ENCODE results near the gene GPR18. TPM values are rescaled to one million over a fixed set of nuclear protein-coding genes. Genes with fewer than 3 reads are reported as not detected.

GPR18 gene, protein sequence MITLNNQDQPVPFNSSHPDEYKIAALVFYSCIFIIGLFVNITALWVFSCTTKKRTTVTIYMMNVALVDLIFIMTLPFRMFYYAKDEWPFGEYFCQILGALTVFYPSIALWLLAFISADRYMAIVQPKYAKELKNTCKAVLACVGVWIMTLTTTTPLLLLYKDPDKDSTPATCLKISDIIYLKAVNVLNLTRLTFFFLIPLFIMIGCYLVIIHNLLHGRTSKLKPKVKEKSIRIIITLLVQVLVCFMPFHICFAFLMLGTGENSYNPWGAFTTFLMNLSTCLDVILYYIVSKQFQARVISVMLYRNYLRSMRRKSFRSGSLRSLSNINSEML
- not detected in 2 replicates for total RNA-seq (2014; rRNA removed; shearing (Covaris generic))

DNA sequence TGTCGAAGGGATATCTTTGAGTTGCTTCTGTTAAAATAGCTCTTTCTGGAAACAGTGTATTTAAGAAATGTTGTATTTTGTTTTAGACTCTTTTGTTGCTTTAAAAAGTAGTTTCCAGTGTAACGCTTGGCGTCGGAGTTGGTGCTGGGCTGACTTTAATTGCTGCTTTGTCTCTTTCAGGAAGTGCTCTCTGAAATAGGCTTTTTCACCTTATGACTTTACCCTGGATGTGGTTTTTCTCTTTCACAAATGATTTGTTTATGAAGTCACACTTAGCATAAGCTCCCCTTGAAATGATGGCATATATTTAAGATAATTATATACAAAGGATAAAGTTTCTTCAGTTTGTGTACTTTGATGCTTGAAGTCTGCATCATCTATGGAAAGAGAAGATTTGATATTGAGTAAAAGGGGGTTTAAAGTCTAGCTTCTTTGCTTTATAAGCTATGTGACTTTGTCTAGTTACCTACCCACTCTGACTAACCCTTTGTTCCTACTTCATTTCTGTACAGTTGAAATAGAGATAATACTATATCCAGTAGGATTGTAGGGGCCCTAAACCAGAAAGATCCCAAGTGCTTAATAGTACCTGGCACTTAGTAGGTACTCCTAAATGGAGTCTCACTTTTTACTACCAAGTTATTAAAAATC is at the start of gene GPR18:
GPR18 (minus strand) TSS at position 170 of the 651 bp plus-strand sequence. CDS start 2,507 bp downstream, outside the sequence.
- DNase-seq (ENCODE audit: low read depth in 1 of 2, low spot score in 2 of 2): no peak
- Histone ChIP-seq H3K27ac (no peak within 1 kb of the TSS), H3K9me3 (replicated peaks) (no peaks in the 10 kb centered on the region), H3K4me1 (replicated peaks) (no peaks in the 10 kb centered on the region), H3K36me3 (peaks cover 18% of the 10 kb centered on the region), H3K4me3 (no peak within 1 kb of the TSS), H3K27me3 (replicated peaks) (no peaks in the 10 kb centered on the region)

- peaks cover 5% of the 10 kb centered on the region; the same call in 1 of the 2 replicates for H3K9me3 ChIP-seq (replicated peaks)
- H3K27me3 ChIP-seq (replicated peaks): no peaks in the 10 kb centered on the region
- H3K36me3 ChIP-seq: peaks cover 11% of the 10 kb centered on the region; the same call in 1 of the 2 replicates
- H3K4me1 ChIP-seq (replicated peaks): peaks cover 66% of the 10 kb centered on the region
- H3K27ac ChIP-seq: peak overlapping the region; percentile 61
- DNase-seq (ENCODE audit: low read depth in 1 of 2, low spot score in 2 of 2): peak; percentile 97
- H3K4me3 ChIP-seq: no peak overlapping the region
Measured at GRCh38 chr13:99307648-99308339, 49.6 kb upstream of the GPR18 start.

- DNase-seq (ENCODE audit: low read depth in 1 of 2, low spot score in 2 of 2): peak in 1 of 2 experiments; percentile 91
- Histone ChIP-seq H3K27ac (peak within 1 kb of the TSS; percentile 61), H3K4me1 (replicated peaks) (peaks cover 63% of the 10 kb centered on the region), H3K9me3 (replicated peaks) (peaks cover 5% of the 10 kb centered on the region; the same call in 1 of the 2 replicates), H3K27me3 (replicated peaks) (no peaks in the 10 kb centered on the region), H3K36me3 (peaks cover 11% of the 10 kb centered on the region; the same call in 1 of the 2 replicates), H3K4me3 (no peak within 1 kb of the TSS)
Measured at GRCh38 chr13:99307247-99307646, 49.1 kb upstream of the GPR18 start, which contains the start of gene GPR183. GPR183 (minus strand) TSS chr13:99307399; CDS start chr13:99296145, 11,254 bp downstream.

DNA sequence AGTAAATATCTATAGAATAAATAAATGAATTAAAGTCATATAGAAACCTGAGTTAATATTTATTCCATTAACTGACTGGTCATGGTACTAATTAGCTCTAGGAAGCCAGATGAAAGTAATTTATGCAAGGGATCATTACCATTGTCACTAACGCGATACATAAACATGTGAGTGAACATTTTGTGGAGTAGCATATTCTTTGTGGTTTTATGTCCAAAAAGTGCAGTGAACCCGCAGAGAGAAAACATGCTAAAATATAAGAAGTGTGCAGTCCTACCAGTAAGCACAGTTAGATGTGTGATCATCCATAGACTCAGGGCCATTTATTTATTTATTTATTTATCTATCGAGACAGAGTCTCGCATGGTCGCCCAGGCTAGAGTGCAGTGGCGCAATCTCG is 47.4 kb upstream of the GPR18 start:
- Histone ChIP-seq H3K27ac (no peak overlapping the region), H3K9me3 (replicated peaks) (peaks cover 5% of the 10 kb centered on the region; the same call in 1 of the 2 replicates), H3K27me3 (replicated peaks) (no peaks in the 10 kb centered on the region), H3K4me1 (replicated peaks) (peaks cover 47% of the 10 kb centered on the region), H3K4me3 (no peak overlapping the region), H3K36me3 (peaks cover 11% of the 10 kb centered on the region; the same call in 1 of the 2 replicates)
- no peak for DNase-seq (ENCODE audit: low read depth in 1 of 2, low spot score in 2 of 2)

- Histone ChIP-seq H3K9me3 (replicated peaks) (peaks cover 5% of the 10 kb centered on the region; the same call in 1 of the 2 replicates), H3K27me3 (replicated peaks) (no peaks in the 10 kb centered on the region), H3K4me3 (no peak overlapping the region), H3K36me3 (peaks cover 11% of the 10 kb centered on the region; the same call in 1 of the 2 replicates), H3K4me1 (replicated peaks) (peaks cover 43% of the 10 kb centered on the region), H3K27ac (no peak overlapping the region)
- no peak for DNase-seq (ENCODE audit: low read depth in 1 of 2, low spot score in 2 of 2)
Measured at GRCh38 chr13:99305158-99305557, 47.0 kb upstream of the GPR18 start.

DNA sequence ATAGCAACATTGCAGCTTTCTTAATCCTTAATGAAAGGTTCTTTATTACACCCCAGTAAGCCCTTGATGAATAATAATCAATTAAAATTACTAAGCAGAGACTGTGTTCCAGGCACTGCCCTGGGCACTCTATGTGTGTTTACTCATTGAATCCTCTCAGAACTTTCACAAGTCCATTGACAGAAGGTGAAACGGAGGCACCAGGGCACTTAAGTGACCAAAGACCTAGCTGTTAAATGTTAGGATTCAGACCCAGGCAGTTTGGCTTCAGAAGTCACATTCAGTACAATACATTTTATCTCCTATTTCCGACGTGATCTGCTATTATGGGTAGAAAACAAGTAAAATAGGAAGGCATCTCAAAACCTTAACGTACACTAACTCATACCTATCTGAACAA is 46.4 kb upstream of the GPR18 start:
- H3K36me3 ChIP-seq: peaks cover 9% of the 10 kb centered on the region; the same call in 1 of the 2 replicates
- no peak for DNase-seq (ENCODE audit: low read depth in 1 of 2, low spot score in 2 of 2)
- peaks cover 4% of the 10 kb centered on the region; the same call in 1 of the 2 replicates for H3K9me3 ChIP-seq (replicated peaks)
- H3K27me3 ChIP-seq (replicated peaks): no peaks in the 10 kb centered on the region
- H3K4me3 ChIP-seq: no peak overlapping the region
- no peak overlapping the region for H3K27ac ChIP-seq
- H3K4me1 ChIP-seq (replicated peaks): peaks cover 36% of the 10 kb centered on the region

DNA sequence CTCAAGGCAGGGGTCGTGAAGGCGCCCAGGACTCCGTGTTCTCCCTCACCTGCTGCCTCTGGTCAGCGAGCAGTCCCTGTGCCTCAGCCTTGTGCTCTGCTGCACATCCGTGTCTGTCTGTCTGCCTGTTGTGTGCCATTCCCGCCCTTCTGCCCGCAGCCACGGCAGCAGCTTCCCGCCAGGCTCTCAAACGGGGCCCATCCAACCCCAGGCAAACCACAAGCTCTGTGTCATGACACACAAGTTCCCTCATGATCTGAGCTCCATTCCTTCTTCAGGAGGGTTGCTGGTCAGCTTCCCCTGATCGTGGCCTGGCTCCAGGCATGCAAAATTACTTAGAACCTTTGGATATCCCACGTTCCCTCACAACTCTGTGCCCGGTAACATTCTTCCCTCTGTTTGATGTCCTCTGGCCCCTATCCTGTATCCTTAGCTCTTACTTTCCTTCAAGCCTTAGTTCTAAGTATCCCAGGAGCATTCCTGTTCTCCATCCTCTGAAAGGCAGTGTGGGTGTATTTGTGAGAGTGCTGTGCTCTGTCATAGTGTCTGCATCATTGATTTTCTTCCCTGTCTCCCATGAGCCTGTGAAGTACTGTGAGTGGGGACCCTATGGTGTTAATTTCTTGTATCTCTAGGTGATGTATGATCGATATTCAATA is 45.8 kb upstream of the GPR18 start:
- Histone ChIP-seq H3K4me1 (replicated peaks) (peaks cover 31% of the 10 kb centered on the region), H3K27me3 (replicated peaks) (no peaks in the 10 kb centered on the region), H3K27ac (no peak overlapping the region), H3K4me3 (no peak overlapping the region), H3K9me3 (replicated peaks) (peaks cover 3% of the 10 kb centered on the region; the same call in 1 of the 2 replicates), H3K36me3 (peaks cover 4% of the 10 kb centered on the region; the same call in 1 of the 2 replicates)
- DNase-seq (ENCODE audit: low read depth in 1 of 2, low spot score in 2 of 2): no peak

GRCh38 chr13:99302637-99303505 is 44.7 kb upstream of the GPR18 start:
- Histone ChIP-seq H3K36me3 (no peaks in the 10 kb centered on the region), H3K27me3 (replicated peaks) (no peaks in the 10 kb centered on the region), H3K9me3 (replicated peaks) (no peaks in the 10 kb centered on the region), H3K4me1 (replicated peaks) (peaks cover 20% of the 10 kb centered on the region), H3K27ac (no peak overlapping the region), H3K4me3 (no peak overlapping the region)
- DNase-seq (ENCODE audit: low read depth in 1 of 2, low spot score in 2 of 2): no peak

DNA sequence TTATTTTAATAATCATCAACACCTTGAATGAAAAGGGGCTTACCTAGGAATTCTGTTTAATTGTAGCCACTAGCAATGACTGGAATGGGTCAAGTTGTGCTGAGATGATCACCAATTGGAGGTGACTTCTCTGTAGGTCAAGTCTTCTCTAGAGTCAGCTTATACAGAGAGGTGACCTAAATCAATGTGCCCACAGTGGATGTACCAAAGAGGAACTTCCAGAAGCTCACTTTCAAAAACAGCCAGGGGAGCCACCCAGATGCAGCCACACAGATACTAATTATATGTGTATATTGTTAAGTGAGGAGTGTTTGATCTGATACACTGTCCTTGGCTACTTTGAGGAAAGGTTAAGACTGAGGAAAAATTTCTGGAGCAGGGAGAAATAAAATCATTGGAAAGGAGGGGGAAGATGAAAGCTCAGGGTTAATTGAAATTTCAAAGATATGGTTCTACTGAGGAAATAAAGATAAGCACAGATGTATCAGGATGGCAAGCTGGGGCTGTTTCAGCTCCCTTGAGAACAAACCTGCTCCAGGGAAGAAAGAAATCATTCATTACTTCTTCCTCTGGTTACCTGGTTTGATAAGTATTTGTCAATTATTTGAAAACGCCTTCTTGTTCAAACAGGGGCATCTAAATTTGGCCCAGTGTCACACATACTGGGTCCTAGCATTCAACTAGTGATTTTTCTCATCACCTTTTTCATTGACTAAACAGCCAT is 43.9 kb upstream of the GPR18 start:
- H3K9me3 ChIP-seq (replicated peaks): no peaks in the 10 kb centered on the region
- H3K36me3 ChIP-seq: no peaks in the 10 kb centered on the region
- peaks cover 12% of the 10 kb centered on the region for H3K4me1 ChIP-seq (replicated peaks)

DNA sequence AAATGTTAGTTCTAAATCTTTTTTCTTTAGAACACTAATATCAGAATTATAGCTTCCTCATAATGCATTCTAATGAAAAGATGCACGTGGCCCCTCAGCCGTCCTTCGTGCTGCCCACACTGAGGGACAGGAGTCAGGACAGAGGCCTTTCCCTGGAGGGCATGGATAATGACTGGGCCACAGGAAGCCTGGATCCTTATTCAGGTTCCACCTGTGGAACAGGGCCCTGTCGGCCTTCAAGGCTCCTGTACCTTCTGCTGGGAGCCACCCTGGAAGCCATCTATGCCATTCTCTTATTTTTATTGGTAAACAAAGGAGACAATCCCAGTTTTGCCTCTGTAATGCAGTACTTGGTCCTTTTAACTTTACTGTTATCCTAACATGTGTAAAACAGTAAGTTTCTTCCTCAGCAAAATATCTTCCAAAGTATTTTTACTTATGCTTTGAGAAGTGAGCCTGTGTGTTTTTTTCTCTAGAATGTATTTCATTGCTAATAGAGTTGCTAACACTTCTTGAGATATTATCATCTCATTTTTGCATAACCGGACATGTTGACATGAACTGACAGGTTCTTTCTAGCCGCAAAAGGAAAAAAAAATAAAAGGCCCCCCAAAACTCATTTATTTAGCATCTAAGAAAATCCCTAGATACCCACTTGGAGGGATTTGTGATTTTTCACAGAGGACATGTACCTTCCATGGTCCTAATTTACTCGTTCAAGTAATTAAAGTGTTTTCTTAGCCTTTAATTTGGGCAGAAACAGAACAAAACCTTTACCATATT is 43.1 kb upstream of the GPR18 start:
- Histone ChIP-seq H3K36me3 (no peaks in the 10 kb centered on the region), H3K4me3 (no peak overlapping the region), H3K27ac (no peak overlapping the region), H3K4me1 (replicated peaks) (peaks cover 3% of the 10 kb centered on the region), H3K9me3 (replicated peaks) (no peaks in the 10 kb centered on the region), H3K27me3 (replicated peaks) (no peaks in the 10 kb centered on the region)
- peak in 1 of 2 experiments; percentile 66 for DNase-seq (ENCODE audit: low read depth in 1 of 2, low spot score in 2 of 2)

More for the DNA sequence above, 43.9 kb upstream of the GPR18 start:
- H3K4me3 ChIP-seq: no peak overlapping the region
- no peak for DNase-seq (ENCODE audit: low read depth in 1 of 2, low spot score in 2 of 2)
- no peak overlapping the region for H3K27ac ChIP-seq
- H3K27me3 ChIP-seq (replicated peaks): no peaks in the 10 kb centered on the region

DNA sequence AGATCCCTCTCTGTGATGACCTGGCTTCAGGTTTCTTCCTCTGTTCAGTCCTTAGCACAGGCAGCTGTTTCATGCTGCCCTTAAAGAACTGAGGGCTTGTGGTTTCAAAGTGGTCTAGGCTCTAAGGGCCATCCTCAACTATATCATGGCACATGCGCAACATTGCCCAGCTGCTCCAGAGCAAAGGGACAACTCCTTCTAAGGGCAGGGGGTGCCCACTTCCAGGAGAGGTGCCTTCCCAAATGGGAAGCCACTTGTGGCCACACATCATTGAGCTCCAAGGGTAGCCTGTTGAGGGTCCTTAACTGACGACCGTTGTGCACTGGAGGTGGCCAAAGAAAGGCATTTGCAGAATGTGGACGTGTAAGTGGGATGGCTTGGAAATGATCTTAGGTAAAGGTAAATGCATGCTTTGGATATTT is 41.8 kb upstream of the GPR18 start:
- peak in 1 of 2 experiments; percentile 66 for DNase-seq (ENCODE audit: low read depth in 1 of 2, low spot score in 2 of 2)
- Histone ChIP-seq H3K4me3 (no peak overlapping the region), H3K27ac (no peak overlapping the region), H3K36me3 (peaks cover 9% of the 10 kb centered on the region), H3K4me1 (replicated peaks) (no peaks in the 10 kb centered on the region; the same call in 1 of the 2 replicates), H3K27me3 (replicated peaks) (no peaks in the 10 kb centered on the region), H3K9me3 (replicated peaks) (no peaks in the 10 kb centered on the region)
